ENCODE results near the gene EML5.

EML5 gene

DNA sequence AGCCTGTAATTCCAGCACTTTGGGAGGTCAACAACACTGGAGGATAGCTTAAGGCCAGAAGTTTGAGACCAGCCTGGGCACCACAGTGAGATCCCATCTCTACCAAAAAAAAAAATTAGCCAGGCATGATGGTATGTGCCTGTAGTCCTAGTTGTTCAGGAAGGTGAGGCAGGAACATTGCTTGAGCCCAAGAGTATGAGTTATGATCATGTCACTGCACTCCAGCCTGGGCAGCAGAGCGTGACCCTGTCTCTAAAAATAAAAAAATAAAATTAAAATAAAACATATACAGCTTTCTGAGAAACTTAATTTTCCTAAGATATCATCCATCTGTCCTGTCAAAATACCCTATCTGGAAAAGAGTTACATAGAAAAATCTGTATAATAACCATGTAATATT is 38.9 kb downstream of the EML5 start:
- no peak overlapping the region for H3K4me3 ChIP-seq (ENCODE audit: low read depth, low read length)
- no peak overlapping the region for H3K9ac ChIP-seq (ENCODE audit: low read depth, low read length)
- H3K36me3 ChIP-seq (ENCODE audit: control insufficient read depth, insufficient read depth, low read length): no peaks in the 10 kb centered on the region
- no peaks in the 10 kb centered on the region for H3K27me3 ChIP-seq (ENCODE audit: control insufficient read depth, insufficient read depth, low read length)
- no peaks in the 10 kb centered on the region for H3K4me1 ChIP-seq (ENCODE audit: control insufficient read depth, insufficient read depth, low read length)
- H3K9me3 ChIP-seq (ENCODE audit: control insufficient read depth, insufficient read depth, low read length): no peaks in the 10 kb centered on the region

DNA sequence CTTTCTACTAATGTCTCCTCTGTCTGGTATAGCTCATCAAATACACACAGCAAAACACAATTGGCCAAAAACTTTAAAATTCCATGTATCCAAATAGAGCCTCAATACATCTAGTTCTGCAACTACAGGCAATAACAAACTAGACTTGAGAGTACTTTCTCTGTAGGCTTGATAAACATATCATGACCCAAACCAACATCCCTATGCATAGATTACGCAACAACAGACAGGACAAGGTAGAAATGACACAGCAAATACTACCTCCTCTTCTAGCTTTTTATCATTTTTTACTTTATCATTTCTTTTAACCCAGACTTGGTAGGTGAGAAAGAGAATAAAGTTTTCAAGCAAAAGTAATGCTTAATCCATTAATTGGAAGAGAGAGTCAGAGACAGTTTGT is 41.8 kb downstream of the EML5 start:
- no peak overlapping the region for H3K4me3 ChIP-seq (ENCODE audit: low read depth, low read length)
- H3K9me3 ChIP-seq (ENCODE audit: control insufficient read depth, insufficient read depth, low read length): no peaks in the 10 kb centered on the region
- H3K9ac ChIP-seq (ENCODE audit: low read depth, low read length): no peak overlapping the region
- no peaks in the 10 kb centered on the region for H3K36me3 ChIP-seq (ENCODE audit: control insufficient read depth, insufficient read depth, low read length)
- no peaks in the 10 kb centered on the region for H3K4me1 ChIP-seq (ENCODE audit: control insufficient read depth, insufficient read depth, low read length)
- no peaks in the 10 kb centered on the region for H3K27me3 ChIP-seq (ENCODE audit: control insufficient read depth, insufficient read depth, low read length)

DNA sequence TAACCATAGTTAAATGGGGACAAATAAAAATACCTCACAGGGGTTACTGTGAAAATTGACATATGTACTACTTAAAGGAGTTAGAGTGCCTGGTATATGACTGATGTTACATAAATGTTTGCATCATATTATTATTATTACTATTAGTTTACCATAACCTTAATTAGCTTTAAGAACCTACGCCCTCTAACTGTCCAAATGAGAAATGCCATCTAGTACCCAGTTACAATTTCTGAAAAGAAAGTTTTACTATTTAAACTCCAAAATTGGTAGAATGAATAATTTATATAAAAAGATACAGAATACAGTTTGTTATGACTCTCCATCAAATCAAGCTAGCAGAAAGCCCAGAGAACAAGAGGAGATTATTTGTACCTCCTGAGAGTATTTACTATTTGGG is 42.3 kb downstream of the EML5 start:
- no peak overlapping the region for H3K4me3 ChIP-seq (ENCODE audit: low read depth, low read length)
- no peaks in the 10 kb centered on the region for H3K27me3 ChIP-seq (ENCODE audit: control insufficient read depth, insufficient read depth, low read length)
- no peaks in the 10 kb centered on the region for H3K36me3 ChIP-seq (ENCODE audit: control insufficient read depth, insufficient read depth, low read length)
- no peaks in the 10 kb centered on the region for H3K4me1 ChIP-seq (ENCODE audit: control insufficient read depth, insufficient read depth, low read length)
- no peak overlapping the region for H3K9ac ChIP-seq (ENCODE audit: low read depth, low read length)
- no peaks in the 10 kb centered on the region for H3K9me3 ChIP-seq (ENCODE audit: control insufficient read depth, insufficient read depth, low read length)

GRCh38 chr14:88749139-88749538 is 43.6 kb downstream of the EML5 start:
- H3K9ac ChIP-seq (ENCODE audit: low read depth, low read length): no peak overlapping the region
- no peak overlapping the region for H3K4me3 ChIP-seq (ENCODE audit: low read depth, low read length)
- H3K27me3 ChIP-seq (ENCODE audit: control insufficient read depth, insufficient read depth, low read length): no peaks in the 10 kb centered on the region
- H3K36me3 ChIP-seq (ENCODE audit: control insufficient read depth, insufficient read depth, low read length): no peaks in the 10 kb centered on the region
- no peaks in the 10 kb centered on the region for H3K9me3 ChIP-seq (ENCODE audit: control insufficient read depth, insufficient read depth, low read length)
- H3K4me1 ChIP-seq (ENCODE audit: control insufficient read depth, insufficient read depth, low read length): no peaks in the 10 kb centered on the region

DNA sequence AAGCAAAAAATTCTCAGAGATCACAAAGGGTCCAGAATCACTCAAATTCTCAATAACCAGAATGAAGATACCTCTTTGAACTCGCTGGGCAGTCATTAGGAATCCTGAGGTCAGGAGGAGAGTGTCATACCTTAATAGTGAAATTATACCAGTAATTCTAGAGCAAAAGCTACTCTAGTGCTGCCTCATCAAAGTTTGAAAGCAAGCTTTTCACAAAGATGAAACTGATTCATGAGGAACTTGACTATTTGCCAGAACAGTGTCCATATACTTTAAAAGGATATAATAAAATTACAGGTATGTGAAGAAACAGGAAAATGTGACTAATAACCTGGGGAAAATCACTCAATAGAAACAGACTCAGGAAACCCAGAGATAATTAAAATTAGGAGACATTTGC is 44.5 kb downstream of the EML5 start:
- Histone ChIP-seq H3K36me3 (ENCODE audit: control insufficient read depth, insufficient read depth, low read length) (no peaks in the 10 kb centered on the region), H3K9ac (ENCODE audit: low read depth, low read length) (no peak overlapping the region), H3K9me3 (ENCODE audit: control insufficient read depth, insufficient read depth, low read length) (no peaks in the 10 kb centered on the region), H3K4me1 (ENCODE audit: control insufficient read depth, insufficient read depth, low read length) (no peaks in the 10 kb centered on the region), H3K27me3 (ENCODE audit: control insufficient read depth, insufficient read depth, low read length) (no peaks in the 10 kb centered on the region), H3K4me3 (ENCODE audit: low read depth, low read length) (no peak overlapping the region)

- no peaks in the 10 kb centered on the region for H3K4me1 ChIP-seq (ENCODE audit: control insufficient read depth, insufficient read depth, low read length)
- no peaks in the 10 kb centered on the region for H3K9me3 ChIP-seq (ENCODE audit: control insufficient read depth, insufficient read depth, low read length)
- no peak overlapping the region for H3K9ac ChIP-seq (ENCODE audit: low read depth, low read length)
- H3K27me3 ChIP-seq (ENCODE audit: control insufficient read depth, insufficient read depth, low read length): no peaks in the 10 kb centered on the region
- no peak overlapping the region for H3K4me3 ChIP-seq (ENCODE audit: low read depth, low read length)
- H3K36me3 ChIP-seq (ENCODE audit: control insufficient read depth, insufficient read depth, low read length): no peaks in the 10 kb centered on the region
These were observed 46.7 kb downstream of the EML5 start for GRCh38 chr14:88746052-88746451.

- H3K36me3 ChIP-seq (ENCODE audit: control insufficient read depth, insufficient read depth, low read length): no peaks in the 10 kb centered on the region
- no peaks in the 10 kb centered on the region for H3K4me1 ChIP-seq (ENCODE audit: control insufficient read depth, insufficient read depth, low read length)
- H3K9me3 ChIP-seq (ENCODE audit: control insufficient read depth, insufficient read depth, low read length): no peaks in the 10 kb centered on the region
- no peak overlapping the region for H3K9ac ChIP-seq (ENCODE audit: low read depth, low read length)
- H3K27me3 ChIP-seq (ENCODE audit: control insufficient read depth, insufficient read depth, low read length): no peaks in the 10 kb centered on the region
- no peak overlapping the region for H3K4me3 ChIP-seq (ENCODE audit: low read depth, low read length)
These were observed 55.5 kb downstream of the EML5 start for GRCh38 chr14:88737245-88737644.

GRCh38 chr14:88733121-88733520 is 59.6 kb downstream of the EML5 start:
- Histone ChIP-seq H3K36me3 (ENCODE audit: control insufficient read depth, insufficient read depth, low read length) (no peaks in the 10 kb centered on the region), H3K4me3 (ENCODE audit: low read depth, low read length) (no peak overlapping the region), H3K27me3 (ENCODE audit: control insufficient read depth, insufficient read depth, low read length) (no peaks in the 10 kb centered on the region), H3K9ac (ENCODE audit: low read depth, low read length) (no peak overlapping the region), H3K4me1 (ENCODE audit: control insufficient read depth, insufficient read depth, low read length) (no peaks in the 10 kb centered on the region), H3K9me3 (ENCODE audit: control insufficient read depth, insufficient read depth, low read length) (no peaks in the 10 kb centered on the region)

- Histone ChIP-seq H3K27me3 (ENCODE audit: control insufficient read depth, insufficient read depth, low read length) (no peaks in the 10 kb centered on the region), H3K9ac (ENCODE audit: low read depth, low read length) (no peak overlapping the region), H3K4me1 (ENCODE audit: control insufficient read depth, insufficient read depth, low read length) (no peaks in the 10 kb centered on the region), H3K4me3 (ENCODE audit: low read depth, low read length) (no peak overlapping the region), H3K9me3 (ENCODE audit: control insufficient read depth, insufficient read depth, low read length) (no peaks in the 10 kb centered on the region), H3K36me3 (ENCODE audit: control insufficient read depth, insufficient read depth, low read length) (no peaks in the 10 kb centered on the region)
These were observed 63.6 kb downstream of the EML5 start for GRCh38 chr14:88729159-88729558.

GRCh38 chr14:88727057-88727456 is 65.7 kb downstream of the EML5 start:
- no peaks in the 10 kb centered on the region for H3K4me1 ChIP-seq (ENCODE audit: control insufficient read depth, insufficient read depth, low read length)
- no peak overlapping the region for H3K9ac ChIP-seq (ENCODE audit: low read depth, low read length)
- H3K36me3 ChIP-seq (ENCODE audit: control insufficient read depth, insufficient read depth, low read length): no peaks in the 10 kb centered on the region
- H3K27me3 ChIP-seq (ENCODE audit: control insufficient read depth, insufficient read depth, low read length): no peaks in the 10 kb centered on the region
- no peak overlapping the region for H3K4me3 ChIP-seq (ENCODE audit: low read depth, low read length)
- H3K9me3 ChIP-seq (ENCODE audit: control insufficient read depth, insufficient read depth, low read length): no peaks in the 10 kb centered on the region

GRCh38 chr14:88710709-88711108 is 82.0 kb downstream of the EML5 start:
- no peak overlapping the region for H3K9ac ChIP-seq (ENCODE audit: low read depth, low read length)
- no peaks in the 10 kb centered on the region for H3K9me3 ChIP-seq (ENCODE audit: control insufficient read depth, insufficient read depth, low read length)
- H3K4me1 ChIP-seq (ENCODE audit: control insufficient read depth, insufficient read depth, low read length): no peaks in the 10 kb centered on the region
- no peak overlapping the region for H3K4me3 ChIP-seq (ENCODE audit: low read depth, low read length)
- H3K27me3 ChIP-seq (ENCODE audit: control insufficient read depth, insufficient read depth, low read length): no peaks in the 10 kb centered on the region
- H3K36me3 ChIP-seq (ENCODE audit: control insufficient read depth, insufficient read depth, low read length): no peaks in the 10 kb centered on the region

- no peaks in the 10 kb centered on the region for H3K27me3 ChIP-seq (ENCODE audit: control insufficient read depth, insufficient read depth, low read length)
- H3K9ac ChIP-seq (ENCODE audit: low read depth, low read length): no peak overlapping the region
- H3K4me3 ChIP-seq (ENCODE audit: low read depth, low read length): no peak overlapping the region
- no peaks in the 10 kb centered on the region for H3K36me3 ChIP-seq (ENCODE audit: control insufficient read depth, insufficient read depth, low read length)
- H3K4me1 ChIP-seq (ENCODE audit: control insufficient read depth, insufficient read depth, low read length): no peaks in the 10 kb centered on the region
- H3K9me3 ChIP-seq (ENCODE audit: control insufficient read depth, insufficient read depth, low read length): no peaks in the 10 kb centered on the region
These were observed 85.7 kb downstream of the EML5 start for GRCh38 chr14:88707088-88707487.

- H3K27me3 ChIP-seq (ENCODE audit: control insufficient read depth, insufficient read depth, low read length): no peaks in the 10 kb centered on the region
- no peaks in the 10 kb centered on the region for H3K4me1 ChIP-seq (ENCODE audit: control insufficient read depth, insufficient read depth, low read length)
- H3K9me3 ChIP-seq (ENCODE audit: control insufficient read depth, insufficient read depth, low read length): no peaks in the 10 kb centered on the region
- no peak overlapping the region for H3K4me3 ChIP-seq (ENCODE audit: low read depth, low read length)
- no peaks in the 10 kb centered on the region for H3K36me3 ChIP-seq (ENCODE audit: control insufficient read depth, insufficient read depth, low read length)
- H3K9ac ChIP-seq (ENCODE audit: low read depth, low read length): no peak overlapping the region
These were observed 86.3 kb downstream of the EML5 start for GRCh38 chr14:88706425-88706824.

Measured in iPS-15b (cell line).